IPS-11a (cell line): Measurements from ENCODE around the gene FABP2.
"Not testable (repeated sequence)": the region's sequence is repeated elsewhere in the genome, so short reads cannot be mapped to it uniquely, and the experiment has no call there.

Experiments
- H3K4me3 ChIP-seq: one replicate; pipeline ENCODE4 v1.5.1; 2013; ENCODE audit warnings: low read depth, low read length, control low read depth

FABP2 gene

GRCh38 chr4:119313237-119313636, 8.7 kb downstream of the FABP2 start:
- H3K4me3 ChIP-seq: no peak overlapping the region

- H3K4me3 ChIP-seq: no peak overlapping the region
Measured at GRCh38 chr4:119310826-119311225, 11.1 kb downstream of the FABP2 start.

DNA sequence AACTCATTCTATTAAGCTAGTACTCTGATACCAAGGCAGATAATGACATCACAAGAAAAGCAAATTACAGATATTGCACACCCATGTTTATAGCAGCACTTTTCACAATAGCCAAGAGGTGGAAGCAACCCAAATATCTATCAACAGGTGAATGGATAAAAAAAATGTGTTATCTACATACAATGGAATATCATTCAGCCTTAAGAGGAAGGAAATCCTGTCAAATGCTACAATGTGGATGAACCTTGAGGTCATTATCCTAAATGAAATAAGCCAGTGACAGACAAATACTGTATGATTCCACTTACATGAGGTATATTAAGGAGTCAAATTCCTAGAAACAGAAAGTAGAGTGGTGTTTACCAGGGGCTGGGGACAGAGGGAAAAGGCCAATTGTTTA, 14.3 kb downstream of the FABP2 start:
- H3K4me3 ChIP-seq: no peak overlapping the region

DNA sequence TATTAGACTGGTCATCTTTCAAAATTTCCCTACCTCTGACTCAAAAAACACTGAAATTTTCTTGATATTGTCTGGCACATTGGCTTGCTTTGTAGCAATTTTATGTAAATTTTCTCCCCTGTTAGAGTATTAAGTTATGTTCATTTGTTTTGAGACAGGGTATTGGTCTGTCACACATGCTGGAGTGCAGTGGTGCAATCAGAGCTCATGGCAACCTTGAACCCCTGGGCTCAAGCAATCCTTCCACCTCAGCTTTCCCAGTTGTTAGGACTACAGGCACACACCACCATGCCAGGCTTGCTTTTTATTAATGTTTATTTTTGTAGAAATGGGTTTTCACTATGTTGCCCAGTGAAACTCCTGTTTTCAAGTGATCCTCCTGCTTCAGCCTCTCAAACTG, 17.5 kb downstream of the FABP2 start:
- H3K4me3 ChIP-seq: no peak overlapping the region

DNA sequence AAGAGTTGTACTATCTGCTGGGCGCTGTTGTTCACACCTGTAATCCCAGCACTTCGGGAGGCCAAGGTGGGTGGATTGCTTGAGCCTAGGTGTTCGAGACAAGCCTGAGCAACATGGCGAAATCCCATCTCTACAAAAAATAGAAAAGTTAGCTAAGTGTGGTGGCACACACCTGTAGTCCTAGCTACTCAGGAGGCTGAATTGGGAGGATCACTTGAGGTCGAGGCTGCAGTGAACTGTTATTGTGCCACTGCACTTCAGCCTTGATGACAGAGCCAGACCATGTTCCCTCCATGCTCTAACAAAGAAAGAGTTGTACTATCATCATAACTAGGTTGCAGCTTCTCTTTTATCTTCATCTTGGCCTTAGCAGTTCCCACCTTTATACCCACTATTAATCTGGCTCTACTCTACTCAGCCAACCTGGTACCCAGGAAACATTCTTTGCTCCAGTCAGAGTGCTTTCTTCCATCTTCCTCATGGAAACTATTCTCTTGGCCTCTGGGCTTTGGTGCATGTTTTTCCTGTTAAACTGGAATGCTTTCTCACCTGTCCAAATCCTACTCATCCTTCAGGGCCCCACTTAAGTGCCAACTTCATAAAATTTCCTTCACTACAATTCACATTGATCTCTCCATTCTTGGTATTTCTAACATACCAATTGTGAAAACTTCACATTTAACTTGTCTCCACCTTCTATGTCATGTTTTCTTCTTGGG, 18.2 kb downstream of the FABP2 start:
- H3K4me3 ChIP-seq: no peak overlapping the region

DNA sequence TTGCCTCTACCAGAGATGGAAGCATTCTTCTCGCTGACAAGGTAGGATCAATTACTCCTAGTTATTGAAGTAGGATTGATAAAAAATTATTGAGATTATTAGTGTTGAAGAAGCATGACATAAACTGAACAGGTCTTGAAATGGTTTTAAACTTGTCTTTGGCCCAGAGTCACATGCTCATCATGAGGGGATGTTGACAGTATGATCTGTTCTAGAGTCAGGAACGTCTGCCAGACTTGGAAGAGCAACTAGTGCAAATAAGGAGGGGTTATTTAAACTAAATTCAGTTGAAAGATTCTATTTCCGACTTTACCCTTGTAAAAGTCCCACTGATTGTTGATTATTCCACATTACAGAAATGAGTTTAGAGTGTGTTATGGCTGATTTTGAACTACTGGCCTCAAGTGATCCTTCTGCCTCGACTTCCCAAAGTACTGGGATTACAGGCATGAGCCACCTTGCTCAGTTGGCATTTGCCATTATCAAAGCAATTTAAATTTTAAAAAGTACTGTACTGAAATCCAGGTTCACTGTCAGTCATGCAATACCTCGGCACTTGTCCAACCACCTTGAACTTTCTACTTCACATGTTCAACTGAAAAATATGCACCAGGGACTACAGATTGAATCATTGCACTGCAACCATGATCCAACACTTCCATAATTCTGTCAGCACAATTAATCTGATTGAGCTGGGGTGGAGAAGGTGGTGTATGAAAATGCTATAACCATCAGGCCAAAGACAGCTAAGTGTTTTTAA, 19.7 kb downstream of the FABP2 start:
- no peak overlapping the region for H3K4me3 ChIP-seq

DNA sequence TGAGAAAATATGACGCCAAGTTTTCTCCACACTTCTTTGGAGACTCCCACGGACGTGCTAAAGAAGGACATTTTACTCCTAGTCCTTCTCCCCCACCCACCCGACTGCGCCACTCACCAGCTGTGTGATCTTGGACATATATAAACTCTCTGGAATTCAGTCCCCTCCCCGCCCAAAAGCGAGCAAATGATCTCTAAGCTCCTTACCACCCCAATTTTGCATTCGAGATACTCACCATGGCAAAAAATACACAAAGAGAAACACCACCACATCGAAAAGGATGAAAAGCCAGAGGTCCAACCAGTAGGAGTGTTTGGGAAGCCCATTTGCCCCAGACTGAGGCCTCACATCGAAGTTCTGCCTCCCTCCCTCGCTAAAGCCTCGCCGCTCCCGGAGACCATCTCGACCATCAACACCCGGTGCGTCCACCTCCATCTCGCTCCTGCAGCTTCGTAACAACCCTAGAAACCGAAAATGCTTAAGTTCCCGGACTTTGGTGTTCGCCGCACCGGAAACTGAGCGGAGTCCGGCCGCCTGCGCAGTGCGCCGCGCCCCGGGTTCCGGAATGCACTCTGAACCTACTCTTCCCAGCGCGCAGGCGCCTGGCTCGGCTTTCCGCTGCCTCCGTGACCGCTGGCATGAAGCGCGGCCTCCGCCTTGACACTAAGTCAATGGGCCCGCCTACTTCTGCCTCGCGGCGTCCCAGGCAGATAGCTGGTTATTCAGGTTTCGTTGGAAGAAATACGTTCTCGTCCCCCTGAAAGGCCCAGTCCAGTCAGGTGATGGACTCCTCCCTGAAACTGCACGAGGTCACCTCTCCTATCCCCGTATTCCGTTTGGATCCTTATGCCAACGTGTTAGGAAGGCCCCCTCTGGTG, 21.6 kb downstream of the FABP2 start:
- H3K4me3 ChIP-seq: peak overlapping the region; percentile 99

DNA sequence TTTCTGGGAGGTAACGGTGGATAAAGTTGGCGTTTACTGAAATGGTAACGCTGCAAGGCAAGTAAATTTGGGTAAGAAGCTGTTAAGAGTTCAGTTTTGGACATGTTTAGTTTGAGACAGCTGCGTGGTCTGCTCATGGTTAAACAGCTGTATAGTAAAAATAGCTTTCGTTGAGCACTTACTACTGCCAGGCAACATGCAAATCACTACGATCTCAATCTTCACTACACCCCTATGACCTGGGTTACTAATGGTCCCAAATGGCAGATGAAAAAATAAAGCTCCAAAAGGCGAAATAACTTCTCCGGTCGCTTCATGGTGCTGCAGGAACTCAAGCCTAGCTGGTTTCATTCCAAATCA, 22.2 kb downstream of the FABP2 start:
- H3K4me3 ChIP-seq: peak overlapping the region; percentile 99

- peak overlapping the region; percentile 99 for H3K4me3 ChIP-seq
Measured at GRCh38 chr4:119299260-119299671, 22.7 kb downstream of the FABP2 start.

GRCh38 chr4:119297795-119298194, 24.1 kb downstream of the FABP2 start:
- no peak overlapping the region for H3K4me3 ChIP-seq

- no peak overlapping the region for H3K4me3 ChIP-seq
Measured at GRCh38 chr4:119296356-119296755, 25.6 kb downstream of the FABP2 start.

DNA sequence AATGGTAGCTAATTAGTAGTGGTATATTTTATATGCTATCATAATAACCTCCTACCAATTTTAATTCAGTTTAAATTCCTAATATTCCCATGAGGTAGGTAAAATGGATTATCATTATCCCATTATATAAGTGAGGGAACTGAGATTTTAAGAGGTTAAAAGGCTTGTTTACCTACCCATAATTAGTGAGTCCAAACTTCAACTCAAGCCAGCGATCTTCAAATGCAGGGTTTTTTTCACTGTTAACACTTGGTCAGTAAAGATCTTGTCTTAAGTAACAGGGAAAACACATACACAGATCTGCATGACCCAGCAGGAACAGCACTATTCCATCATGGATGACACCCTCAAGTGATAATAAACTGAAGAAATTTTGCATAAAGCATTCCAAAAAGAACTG, 31.3 kb downstream of the FABP2 start:
- H3K4me3 ChIP-seq: no peak overlapping the region

- no peak overlapping the region for H3K4me3 ChIP-seq
Measured at GRCh38 chr4:119289313-119289712, 32.6 kb downstream of the FABP2 start.

- H3K4me3 ChIP-seq: no peak overlapping the region
Measured at GRCh38 chr4:119286377-119287002, 35.4 kb downstream of the FABP2 start.

DNA sequence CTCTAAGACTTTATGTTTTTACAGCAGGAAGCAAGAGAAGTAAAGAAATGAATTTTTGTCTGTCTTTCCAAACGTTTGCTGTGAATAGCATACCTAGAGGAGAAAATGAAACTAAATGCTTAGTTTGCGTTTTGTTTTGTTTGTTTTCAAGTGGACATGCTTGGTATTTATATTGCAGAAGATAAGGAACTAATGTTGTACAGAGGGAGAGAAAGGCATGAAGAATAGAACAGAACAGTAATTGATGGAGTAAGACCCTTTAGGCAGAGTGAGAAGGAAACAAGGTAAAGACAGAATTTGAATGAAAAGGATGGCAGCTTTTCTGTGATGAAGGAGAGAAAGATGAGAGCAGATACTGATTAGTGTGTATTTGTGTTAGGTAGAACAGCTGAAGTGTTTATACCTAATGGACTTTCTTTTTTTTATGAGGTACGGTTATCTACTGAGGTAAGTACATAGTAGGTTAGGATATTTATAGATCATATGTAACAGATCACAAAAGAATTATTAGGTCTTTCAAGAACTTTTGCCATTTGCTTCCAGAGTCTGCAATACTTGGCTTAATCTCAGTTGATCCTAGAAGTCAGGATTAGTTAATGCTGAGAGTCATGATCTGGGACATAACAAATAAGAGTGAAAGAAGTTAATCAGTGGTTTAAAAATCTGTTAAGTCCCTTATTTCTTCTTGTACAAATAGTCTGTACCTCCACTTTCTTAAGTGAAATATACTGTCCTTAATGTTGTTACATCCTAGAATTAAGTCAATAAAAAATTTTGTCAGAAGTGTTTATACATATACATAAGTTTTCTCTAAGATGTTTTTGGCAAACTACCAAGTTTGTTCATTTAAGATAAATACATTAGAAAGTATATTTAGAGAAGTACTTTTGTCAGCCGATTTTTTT, 36.8 kb downstream of the FABP2 start:
- H3K4me3 ChIP-seq: no peak overlapping the region

DNA sequence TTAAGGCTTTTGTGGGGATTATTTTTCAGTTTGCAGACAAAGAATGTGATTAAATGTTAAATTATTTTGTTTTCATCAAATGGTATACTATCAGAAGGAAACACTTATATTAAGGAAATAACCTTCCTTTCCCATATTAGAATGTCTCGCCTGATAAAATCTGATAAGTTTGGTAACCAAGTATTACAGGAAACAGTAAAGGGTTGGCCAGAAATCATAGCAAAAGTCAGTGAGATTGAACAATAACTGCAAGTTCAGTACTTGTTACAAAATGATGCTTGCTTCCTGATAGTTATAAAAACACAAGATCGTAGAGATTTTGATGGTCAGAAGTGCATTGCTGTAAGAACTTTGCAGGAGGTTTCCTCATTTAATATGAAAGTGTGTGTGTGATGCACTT, 40.5 kb downstream of the FABP2 start:
- H3K4me3 ChIP-seq: no peak overlapping the region

DNA sequence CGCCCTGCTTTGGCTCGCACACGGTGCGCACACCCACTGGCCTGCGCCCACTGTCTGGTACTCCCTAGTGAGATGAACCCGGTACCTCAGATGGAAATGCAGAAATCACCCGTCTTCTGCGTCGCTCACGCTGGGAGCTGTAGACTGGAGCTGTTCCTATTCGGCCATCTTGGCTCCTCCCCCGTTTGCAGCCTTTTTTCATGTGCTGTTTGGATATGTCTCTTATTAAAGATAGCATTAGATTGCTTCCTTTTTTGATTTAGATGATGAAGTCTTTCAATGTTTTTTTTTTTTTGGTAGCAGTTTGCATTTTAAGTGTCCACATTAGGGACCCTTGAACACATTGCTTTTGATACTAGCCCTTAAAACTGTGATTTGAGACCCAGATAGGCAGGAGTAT, 42.0 kb downstream of the FABP2 start:
- H3K4me3 ChIP-seq: not testable (repeated sequence)

- peak overlapping the region; percentile 4 for H3K4me3 ChIP-seq
Measured at GRCh38 chr4:119279541-119279940, 42.4 kb downstream of the FABP2 start.

DNA sequence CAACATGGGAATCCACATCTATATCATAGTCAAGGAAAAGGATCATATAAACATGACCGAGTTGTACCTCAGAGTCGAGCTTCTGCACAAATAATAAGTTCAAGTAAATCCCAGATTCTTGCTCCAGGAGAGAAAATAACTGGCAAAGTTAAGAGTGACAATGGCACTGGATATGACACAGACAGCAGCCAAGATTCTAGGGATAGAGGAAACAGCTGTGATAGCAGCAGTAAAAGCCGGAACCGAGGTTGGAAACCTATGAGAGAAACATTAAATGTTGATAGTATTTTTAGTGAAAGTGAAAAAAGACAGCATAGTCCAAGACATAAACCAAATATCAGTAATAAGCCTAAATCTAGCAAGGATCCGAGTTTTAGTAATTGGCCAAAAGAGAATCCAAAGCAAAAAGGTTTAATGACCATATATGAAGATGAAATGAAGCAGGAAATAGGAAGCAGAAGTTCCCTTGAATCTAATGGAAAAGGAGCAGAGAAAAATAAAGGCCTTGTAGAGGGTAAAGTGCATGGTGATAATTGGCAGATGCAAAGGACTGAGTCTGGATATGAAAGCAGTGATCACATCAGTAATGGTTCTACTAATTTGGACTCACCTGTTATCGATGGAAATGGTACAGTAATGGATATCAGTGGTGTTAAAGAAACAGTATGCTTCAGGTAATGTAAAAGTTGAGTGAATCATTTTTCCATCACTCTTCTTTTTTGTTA, 50.4 kb downstream of the FABP2 start:
- H3K4me3 ChIP-seq: no peak overlapping the region
